H9 (cell line): ENCODE measurements around the gene SORCS2. TPM values are rescaled to one million over a fixed set of nuclear protein-coding genes. Genes with fewer than 3 reads are reported as not detected.

Experiments used
- DNase-seq: peaks from one replicate; pipeline ENCODE4 v3.0.0-alpha.2; 2017
- H2AFZ ChIP-seq: one replicate; pipeline ENCODE4 v1.6.1; 2013; ENCODE audit warnings: mild to moderate bottlenecking, low read length, control low read depth, moderate library complexity
- H2AK5ac ChIP-seq: 2 replicates; pipeline ENCODE4 v1.6.1; 2013; ENCODE audit warnings: low read length, control low read depth, mixed read lengths; ENCODE audit not compliant: insufficient read length
- H2BK120ac ChIP-seq: one replicate; pipeline ENCODE4 v1.6.1; 2013; ENCODE audit warnings: low read depth, mild to moderate bottlenecking, low read length, control low read depth, inconsistent platforms; ENCODE audit not compliant: poor library complexity, severe bottlenecking
- H2BK12ac ChIP-seq: 2 replicates; pipeline ENCODE4 v1.6.1; 2013; ENCODE audit warnings: low read length, control low read depth, mixed read lengths, low read depth; ENCODE audit not compliant: insufficient read length
- H2BK15ac ChIP-seq: 2 replicates; pipeline ENCODE4 v1.6.1; 2013; ENCODE audit warnings: low read depth, low read length, control low read depth
- H2BK20ac ChIP-seq: one replicate; pipeline ENCODE4 v1.6.1; 2013; ENCODE audit warnings: low read depth, mild to moderate bottlenecking, low read length, control low read depth, inconsistent platforms; ENCODE audit not compliant: poor library complexity, severe bottlenecking
- H2BK5ac ChIP-seq: 2 replicates; pipeline ENCODE4 v1.6.1; 2013; ENCODE audit warnings: low read length, control low read depth, mixed read lengths; ENCODE audit not compliant: insufficient read length
- H3K14ac ChIP-seq: 2 replicates; pipeline ENCODE4 v1.6.1; 2013; ENCODE audit warnings: low read length, control low read depth; ENCODE audit not compliant: insufficient read depth
- H3K18ac ChIP-seq: 2 replicates; pipeline ENCODE4 v1.6.1; 2013; ENCODE audit warnings: low read depth, mild to moderate bottlenecking, mixed read lengths, low read length, control low read depth; ENCODE audit not compliant: insufficient read length
- H3K23ac ChIP-seq: 2 replicates; pipeline ENCODE4 v1.6.1; 2013; ENCODE audit warnings: low read length, control low read depth, mixed read lengths, low read depth; ENCODE audit not compliant: insufficient read length
- H3K23me2 ChIP-seq: 2 replicates; pipeline ENCODE4 v1.6.1; 2013; ENCODE audit warnings: low read depth, mild to moderate bottlenecking, mixed read lengths, low read length, control low read depth; ENCODE audit not compliant: insufficient read length, poor library complexity, severe bottlenecking
- H3K27ac ChIP-seq: 2 replicates; pipeline ENCODE4 v1.5.1; 2013; ENCODE audit warnings: low read length, control low read depth, mixed read lengths, low read depth; ENCODE audit not compliant: insufficient read length
- H3K27me3 ChIP-seq: 2 replicates; pipeline ENCODE4 v1.6.1; 2013; ENCODE audit warnings: low read length, control low read depth, inconsistent platforms; ENCODE audit not compliant: insufficient read depth
- H3K4ac ChIP-seq: 2 replicates; pipeline ENCODE4 v1.6.1; 2013; ENCODE audit warnings: low read depth, mild to moderate bottlenecking, control low read depth, inconsistent platforms, low read length, moderate library complexity
- H3K4me1 ChIP-seq: 2 replicates; pipeline ENCODE4 v1.6.1; 2013; ENCODE audit warnings: low read length, control low read depth, inconsistent platforms; ENCODE audit not compliant: insufficient read depth
- H3K4me2 ChIP-seq: 2 replicates; pipeline ENCODE4 v1.6.1; 2013; ENCODE audit warnings: low read length, control low read depth, mixed read lengths; ENCODE audit not compliant: insufficient read length, insufficient read depth
- H3K56ac ChIP-seq: 2 replicates; pipeline ENCODE4 v1.6.1; 2013; ENCODE audit warnings: low read depth, mild to moderate bottlenecking, mixed read lengths, low read length, control low read depth; ENCODE audit not compliant: insufficient read length
- H3K79me1 ChIP-seq: 2 replicates; pipeline ENCODE4 v1.6.1; 2013; ENCODE audit warnings: low read depth, mild to moderate bottlenecking, moderate library complexity, low read length, control low read depth, inconsistent platforms; ENCODE audit not compliant: insufficient read depth, poor library complexity, severe bottlenecking
- H3K79me2 ChIP-seq: 2 replicates; pipeline ENCODE4 v1.6.1; 2013; ENCODE audit warnings: low read length, control low read depth, inconsistent platforms; ENCODE audit not compliant: insufficient read depth
- H3K9ac ChIP-seq: 2 replicates; pipeline ENCODE4 v1.6.1; 2013; ENCODE audit warnings: low read length, control low read depth, mixed read lengths; ENCODE audit not compliant: insufficient read length; ENCODE audit errors: extremely low read depth
- H3K9me3 ChIP-seq: one replicate; pipeline ENCODE4 v1.6.1; 2013; ENCODE audit warnings: low read depth, low read length, inconsistent platforms; ENCODE audit not compliant: control insufficient read depth
- H3T11ph ChIP-seq: one replicate; pipeline ENCODE4 v1.6.1; 2013; ENCODE audit warnings: mild to moderate bottlenecking, low read length, control low read depth, inconsistent platforms
- H4K20me1 ChIP-seq: one replicate; pipeline ENCODE4 v1.6.1; 2013; ENCODE audit not compliant: control insufficient read depth, insufficient read length, insufficient read depth
- H4K5ac ChIP-seq: 2 replicates; pipeline ENCODE4 v1.6.1; 2013; ENCODE audit warnings: low read depth, mild to moderate bottlenecking, mixed read lengths, low read length, control low read depth; ENCODE audit not compliant: insufficient read length
- H4K8ac ChIP-seq: replicated peaks from 2 replicates; pipeline ENCODE4 v1.6.1; 2013; ENCODE audit warnings: low read length, control low read depth, mixed read lengths, low read depth; ENCODE audit not compliant: insufficient read length
- H4K91ac ChIP-seq: 2 replicates; pipeline ENCODE4 v1.6.1; 2013; ENCODE audit warnings: low read depth, mild to moderate bottlenecking, moderate library complexity, mixed read lengths, low read length, control low read depth; ENCODE audit not compliant: insufficient read length
- H3K27ac Mint-ChIP-seq, 3 experiments: 2 replicates in 2 of 3; 3 replicates in 1 of 3; pipeline ENCODE4 v1.8.0; 2020 to 2021; ENCODE audit warnings: mixed read lengths in 3 of 3, mild to moderate bottlenecking in 1 of 3, moderate library complexity in 1 of 3
- H3K27me3 Mint-ChIP-seq: 2 replicates; pipeline ENCODE4 v1.8.0; 2021; ENCODE audit warnings: low read depth, mild to moderate bottlenecking, moderate library complexity, mixed read lengths
- H3K36me3 Mint-ChIP-seq, 3 experiments: 2 replicates in 2 of 3; 3 replicates in 1 of 3; pipeline ENCODE4 v1.8.0; 2020 to 2021; ENCODE audit warnings: low read depth in 3 of 3, mixed read lengths in 3 of 3; ENCODE audit not compliant: insufficient read depth in 1 of 3
- H3K4me1 Mint-ChIP-seq, 2 experiments: 2 replicates each; pipeline ENCODE4 v1.8.0; 2020; ENCODE audit warnings: mixed read lengths in 2 of 2
- H3K4me3 Mint-ChIP-seq, 2 experiments: 2 replicates in 1 of 2; 3 replicates in 1 of 2; pipeline ENCODE4 v1.8.0; 2020 to 2021; ENCODE audit warnings: mild to moderate bottlenecking in 2 of 2, mixed read lengths in 2 of 2, moderate library complexity in 1 of 2
- H3K9me3 Mint-ChIP-seq, 2 experiments: 2 replicates in 1 of 2; 3 replicates in 1 of 2; pipeline ENCODE4 v1.8.0; 2020; ENCODE audit warnings: mild to moderate bottlenecking in 2 of 2, mixed read lengths in 2 of 2, moderate library complexity in 1 of 2
- CTCF ChIP-seq: fragments of 200-600 bp; sonication (generic); conservative IDR thresholded peaks from 3 replicates; pipeline ENCODE4 v1.8.0; 2021; ENCODE audit warnings: antibody characterized with exemption, mild to moderate bottlenecking
- WGBS: extraction: QIAGEN DNeasy Blood & Tissue Kit; methylation state at CpG from one replicate; pipeline ENCODE4 v1.1.7; 2013; ENCODE audit warnings: missing lambda C conversion rate, low lambda C conversion rate, mixed read lengths; ENCODE audit not compliant: insufficient read length; ENCODE audit errors: extremely low coverage; 5-methylcytosine and 5-hydroxymethylcytosine counted together
- total RNA-seq: library from RNA; stranded (reverse); gene quantifications from 2 replicates; pipeline ENCODE4 v1.2.1, GENCODE V29; 2021

The SORCS2 gene
- total RNA-seq, 1 experiment from 2014 or later: 0.57 TPM

GRCh38 chr4:7301126-7301785, 108.9 kb downstream of the SORCS2 start:
- Histone ChIP-seq H4K8ac (no peak overlapping the region), H2BK120ac (no peak overlapping the region), H4K5ac (no peak overlapping the region), H3K18ac (no peak overlapping the region), H3K27me3 (no peaks in the 10 kb centered on the region), H2AFZ (no peak overlapping the region), H2AK5ac (no peak overlapping the region), H4K91ac (no peak overlapping the region), H3K23me2 (no peaks in the 10 kb centered on the region), H3K9ac (no peak overlapping the region), H3K4me2 (no peak overlapping the region), H3K4me1 (no peaks in the 10 kb centered on the region), H3K79me1 (no peaks in the 10 kb centered on the region), H3K79me2 (no peaks in the 10 kb centered on the region), H2BK15ac (no peak overlapping the region), H3K14ac (no peak overlapping the region), H3K4ac (no peak overlapping the region), H3K56ac (no peak overlapping the region), H3K9me3 (no peaks in the 10 kb centered on the region), H2BK20ac (no peak overlapping the region), H4K20me1 (no peaks in the 10 kb centered on the region), H3K23ac (no peak overlapping the region), H3K27ac (no peak overlapping the region), H3T11ph (no peak overlapping the region), H2BK5ac (no peak overlapping the region), H2BK12ac (no peak overlapping the region)
- WGBS: no CpG with 5 or more reads among the region's 17 CpGs
- DNase-seq: no peak
- no peak for TF ChIP-seq CTCF
- H3K9me3 Mint-ChIP-seq: no peaks in the 10 kb centered on the region
- H3K27ac Mint-ChIP-seq: peak overlapping the region in 2 of 3 experiments; percentile 24 to 91; a peak in 2 of 7 replicates
- no peaks in the 10 kb centered on the region for H3K36me3 Mint-ChIP-seq
- H3K27me3 Mint-ChIP-seq: peaks cover 5% of the 10 kb centered on the region
- peaks cover 6 to 27% of the 10 kb centered on the region in 2 experiments; a peak in 3 of 4 replicates for H3K4me1 Mint-ChIP-seq
- no peak overlapping the region for H3K4me3 Mint-ChIP-seq
